ENCODE data around the gene ATP13A2.

GRCh38 chr1:17047924-17048323, 36.2 kb upstream of the ATP13A2 start:
- no peak for TF ChIP-seq CTCF (conservative IDR thresholded peaks at IDR 0.05; ENCODE audit: low read length)
- TF ChIP-seq EZH2phosphoT487 (IDR thresholded peaks at IDR 0.05; ENCODE audit: borderline replicate concordance, low read depth, low read length): no peak
